Thymus (tissue), 11 donors: ENCODE results near the gene TMEM259. TPM values are rescaled to one million over a fixed set of nuclear protein-coding genes. Genes with fewer than 3 reads are reported as not detected.

Experiments used
- DNase-seq, 9 donors: peaks; one replicate each; pipeline ENCODE4 v3.0.0-alpha.2; 2013; ENCODE audit warnings: low spot score in 9 of 9, low read depth in 6 of 9, missing footprints in 1 of 9
- H3K27ac ChIP-seq, 2 donors: one replicate each; pipeline ENCODE4 v1.5.1; 2013; ENCODE audit warnings: control low read depth in 1 of 2, low read depth in 1 of 2, low read length in 1 of 2, mild to moderate bottlenecking in 1 of 2, moderate library complexity in 1 of 2
- H3K27me3 ChIP-seq, 2 donors: one replicate each; pipeline ENCODE4 v1.5.1; 2013; ENCODE audit warnings: low read length in 1 of 2; ENCODE audit not compliant: control insufficient read depth in 2 of 2, insufficient read depth in 1 of 2
- H3K36me3 ChIP-seq, 2 donors: one replicate each; pipeline ENCODE4 v1.5.1; 2013; ENCODE audit warnings: low read length in 1 of 2, mild to moderate bottlenecking in 1 of 2, moderate library complexity in 1 of 2; ENCODE audit not compliant: control insufficient read depth in 2 of 2, insufficient read depth in 2 of 2
- H3K4me1 ChIP-seq, 2 donors: one replicate each; pipeline ENCODE4 v1.5.1; 2013; ENCODE audit warnings: low read length in 2 of 2; ENCODE audit not compliant: control insufficient read depth in 2 of 2, insufficient read depth in 2 of 2
- H3K4me3 ChIP-seq, 2 donors: one replicate each; pipeline ENCODE4 v1.5.1; 2013; ENCODE audit warnings: low read length in 2 of 2, control low read depth in 1 of 2, mild to moderate bottlenecking in 1 of 2
- H3K9me3 ChIP-seq, 2 donors: one replicate each; pipeline ENCODE4 v1.5.1; 2013; ENCODE audit warnings: low read length in 1 of 2, mild to moderate bottlenecking in 1 of 2; ENCODE audit not compliant: control insufficient read depth in 2 of 2, insufficient read depth in 1 of 2
- WGBS: extraction: QIAGEN DNeasy Blood & Tissue Kit; methylation state at CpG from one replicate; pipeline ENCODE4 v1.1.7; 2013; 5-methylcytosine and 5-hydroxymethylcytosine counted together
- polyA plus RNA-seq: library from polyadenylated mRNA; stranded (reverse); fragments of 200-250 nt; gene quantifications from one replicate; pipeline ENCODE4 v1.2.3, GENCODE V29; 2013
- total RNA-seq: library from RNA; stranded (reverse); fragments of 120-200 nt; gene quantifications from one replicate; pipeline ENCODE4 v1.2.4, GENCODE V29; 2013
- donor health status: healthy.

The TMEM259 gene
- total and polyA plus RNA-seq, 2 donors, result 73.1 to 359 TPM

GRCh38 chr19:1050989-1051788 is 30.3 kb upstream of the TMEM259 start:
- Histone ChIP-seq H3K4me3 (no peak overlapping the region), H3K4me1 (no peaks in the 10 kb centered on the region), H3K27me3 (no peaks in the 10 kb centered on the region), H3K36me3 (peaks cover 38 to 49% of the 10 kb centered on the region in 2 donors), H3K27ac (no peak overlapping the region), H3K9me3 (peaks cover 5 to 31% of the 10 kb centered on the region in 2 donors)
- no peak for DNase-seq
- WGBS, result 96% methylated on average over 31 of the region's 31 CpGs

- DNase-seq, result peak in 1 of 9 donors; percentile 61
- no peak overlapping the region for H3K4me3 ChIP-seq
- 72% methylated on average over 11 of the region's 11 CpGs for WGBS
- H3K36me3 ChIP-seq, result peaks cover 32 to 43% of the 10 kb centered on the region in 2 donors
- peaks cover 0 to 26% of the 10 kb centered on the region in 2 donors for H3K9me3 ChIP-seq
- no peaks in the 10 kb centered on the region for H3K4me1 ChIP-seq
- no peaks in the 10 kb centered on the region for H3K27me3 ChIP-seq
- H3K27ac ChIP-seq, result no peak overlapping the region
Measured at GRCh38 chr19:1049800-1050199, 28.9 kb upstream of the TMEM259 start.

GRCh38 chr19:1049106-1049505 is 28.2 kb upstream of the TMEM259 start:
- H3K27ac ChIP-seq, result no peak overlapping the region
- H3K9me3 ChIP-seq, result peaks cover 0 to 26% of the 10 kb centered on the region in 2 donors
- no peaks in the 10 kb centered on the region for H3K27me3 ChIP-seq
- H3K36me3 ChIP-seq, result peaks cover 31 to 41% of the 10 kb centered on the region in 2 donors
- no peak overlapping the region for H3K4me3 ChIP-seq
- WGBS, result 99% methylated on average over 17 of the region's 17 CpGs
- DNase-seq, result no peak
- H3K4me1 ChIP-seq, result no peaks in the 10 kb centered on the region

- Histone ChIP-seq H3K36me3 (peaks cover 31 to 45% of the 10 kb centered on the region in 2 donors), H3K4me1 (no peaks in the 10 kb centered on the region), H3K9me3 (peaks cover 0 to 26% of the 10 kb centered on the region in 2 donors), H3K4me3 (no peak overlapping the region), H3K27me3 (no peaks in the 10 kb centered on the region), H3K27ac (no peak overlapping the region)
- no peak for DNase-seq
- WGBS, result 96% methylated on average over 20 of the region's 20 CpGs
Measured at GRCh38 chr19:1047696-1048147, 26.8 kb upstream of the TMEM259 start.

GRCh38 chr19:1046836-1047695 is 26.1 kb upstream of the TMEM259 start:
- H3K9me3 ChIP-seq, result peaks cover 0 to 25% of the 10 kb centered on the region in 2 donors
- H3K4me1 ChIP-seq, result no peaks in the 10 kb centered on the region
- no peak overlapping the region for H3K27ac ChIP-seq
- no peaks in the 10 kb centered on the region for H3K27me3 ChIP-seq
- WGBS, result 94% methylated on average over 77 of the region's 77 CpGs
- H3K4me3 ChIP-seq, result no peak overlapping the region
- DNase-seq, result no peak
- peaks cover 35 to 51% of the 10 kb centered on the region in 2 donors for H3K36me3 ChIP-seq

- no peak overlapping the region for H3K27ac ChIP-seq
- 96% methylated on average over 33 of the region's 33 CpGs for WGBS
- no peak for DNase-seq
Measured at GRCh38 chr19:1046117-1046626, 25.2 kb upstream of the TMEM259 start.

GRCh38 chr19:1045247-1045603 is 24.3 kb upstream of the TMEM259 start:
- Histone ChIP-seq H3K4me1 (peaks cover 6 to 17% of the 10 kb centered on the region in 2 donors), H3K27me3 (no peaks in the 10 kb centered on the region), H3K4me3 (no peak overlapping the region), H3K27ac (no peak overlapping the region), H3K9me3 (peaks cover 0 to 12% of the 10 kb centered on the region in 2 donors), H3K36me3 (peaks cover 29 to 48% of the 10 kb centered on the region in 2 donors)
- 93% methylated on average over 10 of the region's 10 CpGs for whole genome bisulfite sequencing
- no peak for DNase-seq

More at GRCh38 chr19:1046117-1046626, 25.2 kb upstream of the TMEM259 start:
- Histone ChIP-seq H3K4me1 (peaks cover 4 to 7% of the 10 kb centered on the region in 2 donors), H3K27me3 (no peaks in the 10 kb centered on the region), H3K4me3 (no peak overlapping the region), H3K9me3 (peaks cover 0 to 16% of the 10 kb centered on the region in 2 donors), H3K36me3 (peaks cover 31 to 52% of the 10 kb centered on the region in 2 donors)

- Histone ChIP-seq H3K4me3 (no peak overlapping the region), H3K4me1 (peaks cover 22 to 38% of the 10 kb centered on the region in 2 donors), H3K27me3 (no peaks in the 10 kb centered on the region), H3K9me3 (peaks cover 0 to 12% of the 10 kb centered on the region in 2 donors), H3K27ac (no peak overlapping the region), H3K36me3 (peaks cover 29 to 48% of the 10 kb centered on the region in 2 donors)
- 93% methylated on average over 23 of the region's 23 CpGs for WGBS
- no peak for DNase-seq
Measured at GRCh38 chr19:1042689-1043511, 22.0 kb upstream of the TMEM259 start.
